DND-41 (cell line): ENCODE results near the gene RAB43.

Experiments
- EZH2 ChIP-seq: IDR thresholded peaks from 3 replicates; pipeline ENCODE4 v1.6.1; 2012; ENCODE audit warnings: borderline replicate concordance, low read depth, mild to moderate bottlenecking, moderate library complexity, low read length, inconsistent platforms; ENCODE audit not compliant: severe bottlenecking
- TF ChIP-seq, protein P1 (sequence below): IDR thresholded peaks from 2 replicates; pipeline ENCODE4 v1.5.1; 2012; ENCODE audit warnings: borderline replicate concordance, low read length, moderate library complexity, mild to moderate bottlenecking; ENCODE audit not compliant: poor library complexity, severe bottlenecking; ENCODE audit errors: extremely low read depth

GRCh38 chr3:129122412-129123011 is 908 bp upstream of the RAB43 start:
- TF ChIP-seq, protein P1, sequence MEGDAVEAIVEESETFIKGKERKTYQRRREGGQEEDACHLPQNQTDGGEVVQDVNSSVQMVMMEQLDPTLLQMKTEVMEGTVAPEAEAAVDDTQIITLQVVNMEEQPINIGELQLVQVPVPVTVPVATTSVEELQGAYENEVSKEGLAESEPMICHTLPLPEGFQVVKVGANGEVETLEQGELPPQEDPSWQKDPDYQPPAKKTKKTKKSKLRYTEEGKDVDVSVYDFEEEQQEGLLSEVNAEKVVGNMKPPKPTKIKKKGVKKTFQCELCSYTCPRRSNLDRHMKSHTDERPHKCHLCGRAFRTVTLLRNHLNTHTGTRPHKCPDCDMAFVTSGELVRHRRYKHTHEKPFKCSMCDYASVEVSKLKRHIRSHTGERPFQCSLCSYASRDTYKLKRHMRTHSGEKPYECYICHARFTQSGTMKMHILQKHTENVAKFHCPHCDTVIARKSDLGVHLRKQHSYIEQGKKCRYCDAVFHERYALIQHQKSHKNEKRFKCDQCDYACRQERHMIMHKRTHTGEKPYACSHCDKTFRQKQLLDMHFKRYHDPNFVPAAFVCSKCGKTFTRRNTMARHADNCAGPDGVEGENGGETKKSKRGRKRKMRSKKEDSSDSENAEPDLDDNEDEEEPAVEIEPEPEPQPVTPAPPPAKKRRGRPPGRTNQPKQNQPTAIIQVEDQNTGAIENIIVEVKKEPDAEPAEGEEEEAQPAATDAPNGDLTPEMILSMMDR = no peak
- TF ChIP-seq EZH2 = no peak
